Heart left ventricle (tissue), 13 donors: ENCODE measurements around the gene FZR1.
"Not testable (repeated sequence)": the region's sequence is repeated elsewhere in the genome, so short reads cannot be mapped to it uniquely, and the experiment has no call there.

ENCODE experiments used
- CTCF ChIP-seq, 12 donors: fragments of 200-600 bp; sonication (generic) in 4 of 12; IDR thresholded peaks; one replicate each; pipeline versions ENCODE4 v1.5.0 to v1.8.0; 2018 to 2022; ENCODE audit warnings: antibody characterized with exemption in 12 of 12, mild to moderate bottlenecking in 5 of 12
- POLR2A ChIP-seq, 2 donors: fragments of 450-650 bp; IDR thresholded peaks; one replicate each; pipeline ENCODE4 v1.6.1; 2017; ENCODE audit warnings: antibody characterized with exemption in 2 of 2, mild to moderate bottlenecking in 2 of 2, moderate library complexity in 2 of 2
- donor health status: ischemic (EF 13 %, LVEDD 7.1; RV severe dilation, severe dysfunction).
- donor health status: DM: no; HTN: yes; CAD: no.
- donor health status: DM: no; HTN: no; CAD: no.
- donor health status: ischemic (EF 25% LVEDD 6.9; RV normal size, moderate dysfunction).
- donor health status: ischemic (EF 25% LVEDD 5.7; RV mildly dilated, moderate dysfunction).
- donor health status: ischemic (EF 35%, LVEDD 5.7; RV mildly dilated, moderate dysfunction).
- donor health status: nonischemic (EF 11% LVEDD 7.7; RV severe dilation, severe dysfunction).
- donor health status: DM: yes; HTN: yes; CAD: no.
- donor health status: PGD.
- donor health status: ischemic (EF 29% LVEDD 5.4; RV normal size, mild dysfunction).
- donor health status: nonischemic (EF 23%, LVEDD 6.1; RV moderate dilation, normal function).

- not testable (repeated sequence) for TF ChIP-seq CTCF, POLR2A (IDR thresholded peaks at IDR 0.05)
These were observed 2.1 kb downstream of the FZR1 start for GRCh38 chr19:3508121-3508661.
